Mammary epithelial cell (primary cell): ENCODE measurements around the gene SNN.

Source experiments
- EZH2 ChIP-seq: IDR thresholded peaks from 2 replicates; pipeline ENCODE4 v1.6.1; 2012; ENCODE audit warnings: low read length, inconsistent platforms, borderline replicate concordance
- TF ChIP-seq, protein P1 (sequence below), 2 donors: IDR thresholded peaks in 1 of 2; conservative IDR thresholded peaks in 1 of 2; 2 replicates each; pipeline ENCODE4 v1.5.1; 2011 to 2012; ENCODE audit warnings: inconsistent platforms in 2 of 2, low read length in 2 of 2, mild to moderate bottlenecking in 2 of 2, control low read depth in 1 of 2, low read depth in 1 of 2; ENCODE audit not compliant: insufficient read depth in 1 of 2; ENCODE audit errors: extremely low read depth in 1 of 2

DNA sequence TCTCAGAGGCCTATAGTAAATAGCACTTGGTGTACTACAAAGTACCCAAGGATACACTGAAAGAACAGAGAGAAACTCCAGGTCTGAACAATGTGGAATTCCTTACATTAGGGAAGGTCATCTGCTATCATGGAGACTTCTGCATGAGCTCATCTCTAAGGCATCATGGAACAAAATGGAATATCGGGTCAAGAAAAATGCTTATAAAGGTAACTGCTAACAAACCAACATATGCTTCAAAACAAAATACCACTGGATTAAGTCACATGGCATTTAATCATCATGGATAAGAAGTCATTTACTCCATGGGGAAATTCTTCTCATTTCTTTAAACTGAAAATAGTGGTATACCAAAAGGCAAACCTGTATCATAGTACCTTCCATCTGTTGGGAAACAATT is 40.2 kb downstream of the SNN start:
- TF ChIP-seq, protein P1, sequence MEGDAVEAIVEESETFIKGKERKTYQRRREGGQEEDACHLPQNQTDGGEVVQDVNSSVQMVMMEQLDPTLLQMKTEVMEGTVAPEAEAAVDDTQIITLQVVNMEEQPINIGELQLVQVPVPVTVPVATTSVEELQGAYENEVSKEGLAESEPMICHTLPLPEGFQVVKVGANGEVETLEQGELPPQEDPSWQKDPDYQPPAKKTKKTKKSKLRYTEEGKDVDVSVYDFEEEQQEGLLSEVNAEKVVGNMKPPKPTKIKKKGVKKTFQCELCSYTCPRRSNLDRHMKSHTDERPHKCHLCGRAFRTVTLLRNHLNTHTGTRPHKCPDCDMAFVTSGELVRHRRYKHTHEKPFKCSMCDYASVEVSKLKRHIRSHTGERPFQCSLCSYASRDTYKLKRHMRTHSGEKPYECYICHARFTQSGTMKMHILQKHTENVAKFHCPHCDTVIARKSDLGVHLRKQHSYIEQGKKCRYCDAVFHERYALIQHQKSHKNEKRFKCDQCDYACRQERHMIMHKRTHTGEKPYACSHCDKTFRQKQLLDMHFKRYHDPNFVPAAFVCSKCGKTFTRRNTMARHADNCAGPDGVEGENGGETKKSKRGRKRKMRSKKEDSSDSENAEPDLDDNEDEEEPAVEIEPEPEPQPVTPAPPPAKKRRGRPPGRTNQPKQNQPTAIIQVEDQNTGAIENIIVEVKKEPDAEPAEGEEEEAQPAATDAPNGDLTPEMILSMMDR (conservative IDR thresholded peaks at IDR 0.05 in 1 of 2, IDR thresholded peaks at IDR 0.05 in 1 of 2; ENCODE audit: extremely low read depth in 1 of 2, insufficient read depth in 1 of 2, low read depth in 1 of 2, low read length in 2 of 2) = no peak
- no peak for TF ChIP-seq EZH2
